GM20431 (cell line): ENCODE measurements around the gene SNRPD3.
"Not testable (repeated sequence)": the region's sequence is repeated elsewhere in the genome, so short reads cannot be mapped to it uniquely, and the experiment has no call there.

Experiments
- in situ Hi-C: fragments of 300-500 bp; cut with MseI, MboI; formaldehyde crosslinking; loops from one replicate; pipeline ENCODE4 v1.15.0; 2020; ENCODE audit warnings: low sequenced_read_pairs; ENCODE audit not compliant: unreplicated experiment

SNRPD3 gene

GRCh38 chr22:24588381-24588756 lies 32.6 kb downstream of the SNRPD3 start:
- in situ Hi-C loops, result no loop called here

GRCh38 chr22:24588757-24589481 lies 33.1 kb downstream of the SNRPD3 start:
- in situ Hi-C loops, result no loop called here

- in situ Hi-C loops, result no loop called here
These were observed 33.8 kb downstream of the SNRPD3 start for GRCh38 chr22:24589518-24590030.

GRCh38 chr22:24590596-24591173 lies 34.9 kb downstream of the SNRPD3 start:
- in situ Hi-C loops, result no loop called here

GRCh38 chr22:24591286-24591830 lies 35.6 kb downstream of the SNRPD3 start:
- in situ Hi-C loops, result no loop called here

- in situ Hi-C loops, result no loop called here
These were observed 36.5 kb downstream of the SNRPD3 start for GRCh38 chr22:24592058-24592850.

GRCh38 chr22:24592851-24593558 lies 37.2 kb downstream of the SNRPD3 start, which contains the start of gene LRRC75B:
TSS of gene LRRC75B (minus strand) at chr22:24593073. CDS start at chr22:24593039, 34 bp downstream.
- in situ Hi-C loops, result no loop called here

- in situ Hi-C loops, result not testable (repeated sequence)
These were observed 37.7 kb downstream of the SNRPD3 start for GRCh38 chr22:24593559-24593835.

GRCh38 chr22:24593836-24594568 lies 38.2 kb downstream of the SNRPD3 start:
- in situ Hi-C loops, result no loop called here

- in situ Hi-C loops, result no loop called here
These were observed 38.8 kb downstream of the SNRPD3 start for GRCh38 chr22:24594569-24595120.

- in situ Hi-C loops, result no loop called here
These were observed 39.4 kb downstream of the SNRPD3 start for GRCh38 chr22:24595228-24595627.

- in situ Hi-C loops, result no loop called here
These were observed 40.1 kb downstream of the SNRPD3 start for GRCh38 chr22:24595863-24596262.

GRCh38 chr22:24597076-24597475 lies 41.3 kb downstream of the SNRPD3 start:
- in situ Hi-C loops, result not testable (repeated sequence)

- in situ Hi-C loops, result no loop called here
These were observed 43.7 kb downstream of the SNRPD3 start for GRCh38 chr22:24599514-24599913.

GRCh38 chr22:24599958-24600715 lies 44.3 kb downstream of the SNRPD3 start:
- in situ Hi-C loops, result not testable (repeated sequence)

GRCh38 chr22:24601217-24602104 lies 45.7 kb downstream of the SNRPD3 start:
- in situ Hi-C loops, result no loop called here

- in situ Hi-C loops, result not testable (repeated sequence)
These were observed 46.4 kb downstream of the SNRPD3 start for GRCh38 chr22:24602105-24602749.
